HK-2 (cell line): Measurements from ENCODE around the gene MTF1.

Experiments used
- DNase-seq: peaks from one replicate; pipeline ENCODE4 v3.0.0-alpha.2; 2018; ENCODE audit not compliant: unreplicated experiment

MTF1 gene

GRCh38 chr1:37831109-37831508, 28.3 kb downstream of the MTF1 start:
- DNase-seq, result no peak

- no peak for DNase-seq
These were observed 30.9 kb downstream of the MTF1 start for GRCh38 chr1:37828410-37829074.

GRCh38 chr1:37825506-37825905, 33.9 kb downstream of the MTF1 start:
- no peak for DNase-seq

GRCh38 chr1:37824001-37824400, 35.4 kb downstream of the MTF1 start:
- no peak for DNase-seq

- no peak for DNase-seq
These were observed 36.2 kb downstream of the MTF1 start for GRCh38 chr1:37822906-37823815.

GRCh38 chr1:37821481-37821880, 37.9 kb downstream of the MTF1 start:
- DNase-seq, result no peak

GRCh38 chr1:37817481-37817880, 41.9 kb downstream of the MTF1 start:
- DNase-seq, result no peak

- no peak for DNase-seq
These were observed 45.1 kb downstream of the MTF1 start for GRCh38 chr1:37814252-37814651.

- DNase-seq, result no peak
These were observed 45.8 kb downstream of the MTF1 start for GRCh38 chr1:37813529-37814145.

- DNase-seq, result peak; percentile 65
These were observed 48.3 kb downstream of the MTF1 start for GRCh38 chr1:37811027-37811655.

- no peak for DNase-seq
These were observed 49.5 kb downstream of the MTF1 start for GRCh38 chr1:37809942-37810341.

GRCh38 chr1:37808369-37809319, 50.7 kb downstream of the MTF1 start:
- DNase-seq, result peak; percentile 73

- peak; percentile 93 for DNase-seq
These were observed 51.6 kb downstream of the MTF1 start, which contains the start of the genes C1orf122 and YRDC for GRCh38 chr1:37807555-37808368. C1orf122 (plus strand) TSS chr1:37807790; CDS start chr1:37808405, 615 bp downstream. YRDC (minus strand) TSS chr1:37808208; CDS start chr1:37808180, 28 bp downstream.

GRCh38 chr1:37807220-37807554, 52.2 kb downstream of the MTF1 start:
- DNase-seq, result no peak

GRCh38 chr1:37802439-37802838, 57.0 kb downstream of the MTF1 start:
- DNase-seq, result no peak

- no peak for DNase-seq
These were observed 61.5 kb downstream of the MTF1 start for GRCh38 chr1:37797750-37798345.

- peak; percentile 32 for DNase-seq
These were observed 63.9 kb downstream of the MTF1 start for GRCh38 chr1:37795340-37796125.

- DNase-seq, result peak; percentile 23
These were observed 64.7 kb downstream of the MTF1 start for GRCh38 chr1:37794372-37795339.
